Measurements from ENCODE around the gene TBK1. TPM values are rescaled to one million over a fixed set of nuclear protein-coding genes. Genes with fewer than 3 reads are reported as not detected.

The TBK1 gene
- polyA plus RNA-seq, 3 donors = 14.3 to 24.7 (median 15.5) TPM

- no peaks in the 10 kb centered on the region for H3K27me3 ChIP-seq (ENCODE audit: control insufficient read depth in 2 of 2, insufficient read depth in 2 of 2, low read length in 2 of 2)
- no peak overlapping the region for H3K4me2 ChIP-seq (replicated peaks; ENCODE audit: extremely low read depth, low read length, poor library complexity, severe bottlenecking)
- H3K4me1 Mint-ChIP-seq = peaks cover 1% of the 10 kb centered on the region
- H4K20me1 ChIP-seq (ENCODE audit: insufficient read depth, low read length) = no peaks in the 10 kb centered on the region
- no peaks in the 10 kb centered on the region for H3K4me1 ChIP-seq (ENCODE audit: control insufficient read depth in 1 of 2, insufficient read depth in 2 of 2, low read length in 2 of 2)
- no peaks in the 10 kb centered on the region for H3K36me3 ChIP-seq (replicated peaks in 1 of 2; ENCODE audit: control insufficient read depth in 1 of 2, insufficient read depth in 2 of 2, low read length in 2 of 2)
- H3K79me2 ChIP-seq (ENCODE audit: insufficient read depth, low read length) = no peaks in the 10 kb centered on the region
- DNase-seq = no peak
- no peak overlapping the region for H3K4me3 Mint-ChIP-seq
- WGBS (ENCODE audit: insufficient coverage) = 58% methylated on average over 3 of the region's 8 CpGs
- H3K27ac Mint-ChIP-seq = no peak overlapping the region
- no peak overlapping the region for H3K27ac ChIP-seq (ENCODE audit: low read depth in 1 of 2, low read length in 2 of 2)
- peaks cover 0 to 2% (median 0%) of the 10 kb centered on the region in 3 donors for H3K27me3 Mint-ChIP-seq (ENCODE audit: low read depth in 3 of 3)
- H3K9me3 ChIP-seq (replicated peaks in 1 of 2; ENCODE audit: control insufficient read depth in 1 of 2, insufficient read depth in 1 of 2, low read length in 2 of 2) = no peaks in the 10 kb centered on the region
- no peak overlapping the region for H2AFZ ChIP-seq (ENCODE audit: insufficient read depth, low read depth, low read length, poor library complexity, severe bottlenecking)
- no peak overlapping the region for H3K4me3 ChIP-seq (replicated peaks in 1 of 3; ENCODE audit: low read depth in 2 of 3, low read length in 3 of 3)
- no peak overlapping the region for H3K9ac ChIP-seq (ENCODE audit: insufficient read depth, low read length, poor library complexity, severe bottlenecking)
- H3K9me3 Mint-ChIP-seq = no peaks in the 10 kb centered on the region
- intact Hi-C loops (cut with micrococcal nuclease) = no loop called here
- H3K36me3 Mint-ChIP-seq = no peaks in the 10 kb centered on the region
- TF ChIP-seq CTCF (IDR thresholded peaks at IDR 0.05) = no peak
These were observed 76.7 kb downstream of the TBK1 start for GRCh38 chr12:64528616-64529015.

- no peaks in the 10 kb centered on the region for H3K27me3 ChIP-seq (ENCODE audit: control insufficient read depth in 2 of 2, insufficient read depth in 2 of 2, low read length in 2 of 2)
- intact Hi-C loops (cut with micrococcal nuclease) = no loop called here
- no peak overlapping the region for H3K27ac Mint-ChIP-seq
- H3K9ac ChIP-seq (ENCODE audit: insufficient read depth, low read length, poor library complexity, severe bottlenecking) = no peak overlapping the region
- H3K36me3 ChIP-seq (replicated peaks in 1 of 2; ENCODE audit: control insufficient read depth in 1 of 2, insufficient read depth in 2 of 2, low read length in 2 of 2) = no peaks in the 10 kb centered on the region
- H2AFZ ChIP-seq (ENCODE audit: insufficient read depth, low read depth, low read length, poor library complexity, severe bottlenecking) = no peak overlapping the region
- no CpG with 5 or more reads among the region's 2 CpGs for WGBS (ENCODE audit: insufficient coverage)
- peaks cover 0 to 3% (median 0%) of the 10 kb centered on the region in 3 donors for H3K27me3 Mint-ChIP-seq (ENCODE audit: low read depth in 3 of 3)
- H3K4me3 Mint-ChIP-seq = no peak overlapping the region
- H3K4me1 ChIP-seq (ENCODE audit: control insufficient read depth in 1 of 2, insufficient read depth in 2 of 2, low read length in 2 of 2) = no peaks in the 10 kb centered on the region
- no peaks in the 10 kb centered on the region for H3K9me3 Mint-ChIP-seq
- H3K4me1 Mint-ChIP-seq = peaks cover 1% of the 10 kb centered on the region
- no peak overlapping the region for H3K4me2 ChIP-seq (replicated peaks; ENCODE audit: extremely low read depth, low read length, poor library complexity, severe bottlenecking)
- no peaks in the 10 kb centered on the region for H4K20me1 ChIP-seq (ENCODE audit: insufficient read depth, low read length)
- no peaks in the 10 kb centered on the region for H3K79me2 ChIP-seq (ENCODE audit: insufficient read depth, low read length)
- no peak for TF ChIP-seq CTCF (IDR thresholded peaks at IDR 0.05)
- no peaks in the 10 kb centered on the region for H3K9me3 ChIP-seq (replicated peaks in 1 of 2; ENCODE audit: control insufficient read depth in 1 of 2, insufficient read depth in 1 of 2, low read length in 2 of 2)
- H3K4me3 ChIP-seq (replicated peaks in 1 of 3; ENCODE audit: low read depth in 2 of 3, low read length in 3 of 3) = no peak overlapping the region
- no peak for DNase-seq
- no peaks in the 10 kb centered on the region for H3K36me3 Mint-ChIP-seq
- H3K27ac ChIP-seq (ENCODE audit: low read depth in 1 of 2, low read length in 2 of 2) = no peak overlapping the region
These were observed 78.6 kb downstream of the TBK1 start for GRCh38 chr12:64530566-64530965.

Data from CD14-positive monocyte (primary cell).